K562 (cell line): ENCODE measurements around the gene SCP2. TPM values are rescaled to one million over a fixed set of nuclear protein-coding genes. Genes with fewer than 3 reads are reported as not detected.

Experiments
- ATAC-seq: fragments of 200-7000 bp; cut with Tn5 transposase; 3 replicates; pipeline ENCODE4 v1.9.1; 2020; ENCODE audit warnings: moderate library complexity
- BruUV-seq: library from RNA; stranded (reverse); fragments of 400-500 nt; replicated peaks from 2 replicates; lab custom pipeline; 2021; lab: Mats Ljungman, UMichigan
- CTCF ChIA-PET: fragments of 300-600 bp; formaldehyde crosslinking; extraction: SDS; loops from one replicate; lab custom pipeline; 2021; ENCODE audit warnings: low intra/inter-chr PET ratio; lab: Yijun Ruan, JAX
- POLR2A ChIA-PET: fragments of 300-600, 350-650 bp; sonication (Branson Sonifier 250); formaldehyde crosslinking; extraction: SDS; loops from one replicate; lab custom pipeline; 2021; ENCODE audit warnings: antibody characterized with exemption, inconsistent platforms; lab: Yijun Ruan, JAX
- DNase-seq, 4 experiments: peaks; one replicate each; pipeline versions ENCODE4 v3.0.0 to v3.0.0-alpha.2; 2011 to 2018; ENCODE audit warnings: low spot score in 3 of 4, mixed read lengths in 3 of 4; ENCODE audit errors: extremely low read depth in 1 of 4
- FAIRE-seq: peaks from 2 replicates; lab custom pipeline; 2011; peaks lifted over from hg19 to GRCh38; lab: Jason Lieb, UNC
- H2AFZ ChIP-seq: 2 replicates; pipeline ENCODE4 v1.6.0; 2011; ENCODE audit warnings: low read depth, low read length, control low read depth, inconsistent platforms
- H3K27ac ChIP-seq: fragments of 200-600 bp; 3 replicates; pipeline ENCODE4 v1.8.0; 2011; ENCODE audit warnings: low read depth, mild to moderate bottlenecking, control low read depth, inconsistent platforms, low read length, moderate library complexity, mixed read lengths; ENCODE audit errors: extremely low read depth
- H3K27me3 ChIP-seq, 2 experiments: fragments of 300-600 bp in 1 of 2; 2 replicates in 1 of 2; 3 replicates in 1 of 2; pipeline versions ENCODE4 v1.6.0 to v1.8.0; 2011; ENCODE audit warnings: inconsistent platforms in 2 of 2, low read length in 2 of 2, mild to moderate bottlenecking in 1 of 2, mixed read lengths in 1 of 2, moderate library complexity in 1 of 2; ENCODE audit not compliant: control insufficient read depth in 2 of 2, insufficient read depth in 2 of 2
- H3K36me3 ChIP-seq: fragments of 300-600 bp; 3 replicates; pipeline ENCODE4 v1.8.0; 2011; ENCODE audit warnings: mild to moderate bottlenecking, low read length, inconsistent platforms; ENCODE audit not compliant: control insufficient read depth, insufficient read depth
- H3K4me1 ChIP-seq, 2 experiments: fragments of 200-600 bp in 1 of 2; replicated peaks in 1 of 2; 2 replicates in 1 of 2; 3 replicates in 1 of 2; pipeline versions ENCODE4 v1.5.1 to v1.8.0; 2011; ENCODE audit warnings: inconsistent platforms in 2 of 2, low read length in 2 of 2, mild to moderate bottlenecking in 1 of 2, mixed read lengths in 1 of 2, moderate library complexity in 1 of 2; ENCODE audit not compliant: control insufficient read depth in 2 of 2, insufficient read depth in 2 of 2
- H3K4me2 ChIP-seq: 2 replicates; pipeline ENCODE4 v1.6.1; 2011; ENCODE audit warnings: low read length, control low read depth, inconsistent platforms, mixed read lengths; ENCODE audit not compliant: insufficient read depth
- H3K4me3 ChIP-seq: fragments of 200-600 bp; sonication (generic), shearing (Covaris generic); 2 replicates; pipeline ENCODE4 v1.5.1; 2016; ENCODE audit warnings: control low read depth, inconsistent platforms
- H3K79me2 ChIP-seq: fragments of 200-600 bp; 3 replicates; pipeline ENCODE4 v1.8.0; 2011; ENCODE audit warnings: low read length, inconsistent platforms; ENCODE audit not compliant: control insufficient read depth, insufficient read depth
- H3K9ac ChIP-seq, 2 experiments: 2 replicates each; pipeline versions ENCODE4 v1.6.0 to v1.6.1; 2011; ENCODE audit warnings: low read depth in 2 of 2, low read length in 2 of 2, control low read depth in 1 of 2, inconsistent platforms in 1 of 2, mild to moderate bottlenecking in 1 of 2, mixed read lengths in 1 of 2; ENCODE audit not compliant: insufficient read depth in 1 of 2
- H3K9me1 ChIP-seq: one replicate; pipeline ENCODE4 v1.6.0; 2011; ENCODE audit warnings: inconsistent platforms, mild to moderate bottlenecking, low read length, moderate library complexity; ENCODE audit not compliant: control insufficient read depth, insufficient read depth
- H3K9me3 ChIP-seq: replicated peaks from 2 replicates; pipeline ENCODE4 v1.5.1; 2011; ENCODE audit warnings: low read depth, low read length, inconsistent platforms; ENCODE audit not compliant: control insufficient read depth, insufficient read depth
- H4K20me1 ChIP-seq: replicated peaks from 2 replicates; pipeline ENCODE4 v1.6.1; 2011; ENCODE audit warnings: low read length, inconsistent platforms, mixed read lengths; ENCODE audit not compliant: control insufficient read depth, insufficient read depth
- ARHGAP35 ChIP-seq: fragments of 450-650 bp; IDR thresholded peaks from 2 replicates; pipeline ENCODE4 v1.6.1; 2018; ENCODE audit not compliant: partially characterized antibody
- ARID3A ChIP-seq: IDR thresholded peaks from 2 replicates; pipeline ENCODE4 v1.6.1; 2012; ENCODE audit warnings: low read depth, low read length, improper control_type of control experiment, borderline replicate concordance
- CBFA2T2 ChIP-seq: fragments of 450-650 bp; conservative IDR thresholded peaks from 2 replicates; pipeline ENCODE4 v1.6.1; 2017; ENCODE audit warnings: mild to moderate bottlenecking
- CBFA2T3 ChIP-seq: fragments of 450-650 bp; IDR thresholded peaks from 2 replicates; pipeline ENCODE4 v1.6.1; 2017
- CHD1 ChIP-seq: fragments of 200-600 bp; sonication (generic); IDR thresholded peaks from one replicate; pipeline ENCODE4 v1.6.1; 2012; ENCODE audit warnings: mild to moderate bottlenecking, moderate library complexity, low read length, inconsistent platforms
- EP300 ChIP-seq: IDR thresholded peaks from 2 replicates; pipeline ENCODE4 v1.6.1; 2012; ENCODE audit warnings: low read length, improper control_type of control experiment
- EZH2 ChIP-seq: IDR thresholded peaks from 2 replicates; pipeline ENCODE4 v1.6.1; 2012; ENCODE audit warnings: low read depth, mild to moderate bottlenecking, inconsistent platforms, low read length, borderline replicate concordance
- MLLT1 ChIP-seq, 2 experiments: fragments of 450-650 bp; IDR thresholded peaks; 2 replicates each; pipeline ENCODE4 v1.6.1; 2016
- MTA2 ChIP-seq: fragments of 450-650 bp; IDR thresholded peaks from 2 replicates; pipeline ENCODE4 v1.6.1; 2016; ENCODE audit warnings: low read depth
- PKNOX1 ChIP-seq: fragments of 450-650 bp; IDR thresholded peaks from 2 replicates; pipeline ENCODE4 v1.6.1; 2016
- RCOR1 ChIP-seq, 2 experiments: IDR thresholded peaks; 2 replicates each; pipeline ENCODE4 v1.6.1; 2012; ENCODE audit warnings: low read depth in 2 of 2, low read length in 2 of 2, borderline replicate concordance in 1 of 2, improper control_type of control experiment in 1 of 2
- STAT5A ChIP-seq: IDR thresholded peaks from 2 replicates; pipeline ENCODE4 v1.6.1; 2012; ENCODE audit warnings: low read length, inconsistent platforms, borderline replicate concordance
- THRB ChIP-seq: fragments of 450-650 bp; formaldehyde crosslinking; conservative IDR thresholded peaks from 2 replicates; pipeline ENCODE4 v1.4.0; 2022; ENCODE audit warnings: mild to moderate bottlenecking, missing genetic modification characterization
- YBX1 ChIP-seq: fragments of 450-650 bp; IDR thresholded peaks from 2 replicates; pipeline ENCODE4 v1.7.1; 2016; ENCODE audit warnings: mild to moderate bottlenecking
- WGBS: fragments of 100-300 bp; shearing (Covaris generic); methylation state at CpG from one replicate; pipeline ENCODE4 v1.1.6; 2016; ENCODE audit warnings: low coverage, mixed read lengths; ENCODE audit not compliant: insufficient coverage; ENCODE audit errors: missing lambda C conversion rate; 5-methylcytosine and 5-hydroxymethylcytosine counted together
- in situ Hi-C: fragments of 300-500 bp; cut with MboI; formaldehyde crosslinking; loops from 4 replicates; pipeline ENCODE4 v1.15.0; 2018; ENCODE audit warnings: inconsistent platforms, mixed read lengths
- intact Hi-C: fragments of 100-400 bp; cut with micrococcal nuclease; formaldehyde crosslinking; loops from 2 replicates; pipeline ENCODE4 v1.14.2; 2022
- polyA plus RNA-seq, 8 experiments: library from polyadenylated mRNA; depleted of rRNA in 4 of 8; stranded (reverse) in 5 of 8; unstranded in 3 of 8; fragments of >200 nt; fragmentation: Nextera tagmentation in 2 of 8; fragmentation: Illumina TruSeq in 1 of 8; extraction: Ambion mirVana in 2 of 8; extraction: Trizol in 1 of 8; gene quantifications; 2 replicates each; pipeline versions ENCODE4 v1.2.1 to v1.2.3, GENCODE V29; 2011 to 2014; ENCODE audit warnings: inconsistent platforms in 1 of 8, missing spikeins in 1 of 8
- total RNA-seq, 7 experiments: library from RNA; depleted of rRNA in 6 of 7; stranded (reverse); fragments of >200 nt in 6 of 7; fragmentation: Illumina TruSeq in 2 of 7; extraction: Trizol in 2 of 7; gene quantifications; 2 replicates each; pipeline versions ENCODE4 v1.2.1 to v1.2.3, GENCODE V29; 2011 to 2021; ENCODE audit warnings: low replicate concordance in 1 of 7

Gene SCP2
- total and polyA plus RNA-seq, 9 of the 15 experiments (the other 6 are each of a cell fraction or from before 2014, with no cell fraction given) = 63.8 to 258 (median 106) TPM

- TF ChIP-seq THRB (no peak), CHD1 (no peak)
These were observed 25.0 kb downstream of the SCP2 start (continued) for GRCh38 chr1:52952112-52952511.

GRCh38 chr1:52955129-52955970 lies 28.3 kb downstream of the SCP2 start:
- WGBS = 20% methylated on average over 6 of the region's 6 CpGs
- intact Hi-C loops = no loop called here
- no TSS peak for BruUV-seq
- Histone ChIP-seq H3K4me3 (no peak overlapping the region), H3K9ac (no peak overlapping the region), H3K4me1 (no peaks in the 10 kb centered on the region), H3K27me3 (no peaks in the 10 kb centered on the region), H2AFZ (no peak overlapping the region), H4K20me1 (no peaks in the 10 kb centered on the region), H3K9me3 (no peaks in the 10 kb centered on the region), H3K36me3 (no peaks in the 10 kb centered on the region), H3K4me2 (no peak overlapping the region), H3K79me2 (no peaks in the 10 kb centered on the region), H3K9me1 (no peaks in the 10 kb centered on the region), H3K27ac (no peak overlapping the region)
- in situ Hi-C loops = no loop called here
- POLR2A ChIA-PET = interaction anchor here (0.9 to 1.5 kb wide), 3 partner anchors 16 to 21 kb away, joined by 3 to 5 read pairs (median 3); no protein-coding TSS in a partner anchor
- CTCF ChIA-PET = no interaction called here
- DNase-seq = peak in 2 of 4 experiments; percentile 19 to 55
- peak; percentile 44 for FAIRE-seq
- no peak for ATAC-seq
- peak; percentile 14; the same call in 1 of the 2 replicates for TF ChIP-seq MTA2
- peak; percentile 12; the same call in 1 of the 2 replicates for TF ChIP-seq STAT5A
- TF ChIP-seq CBFA2T3 = peak; percentile 71
- peak; percentile 55 for TF ChIP-seq CBFA2T2
- TF ChIP-seq EZH2 = no peak
- peak; percentile 83 to 98; a peak in 3 of 4 replicates for TF ChIP-seq RCOR1 (IDR thresholded peaks at IDR 0.05; ENCODE audit: borderline replicate concordance in 1 of 2, low read depth in 2 of 2, low read length in 2 of 2)
- no peak for TF ChIP-seq ARID3A
- TF ChIP-seq YBX1 = no peak
- 0 out of 2 replicates have a peak, but pooled peaks have one; percentile 6 for TF ChIP-seq EP300
- no peak for TF ChIP-seq MLLT1 (IDR thresholded peaks at IDR 0.05)
- TF ChIP-seq PKNOX1 = peak; percentile 26; the same call in 1 of the 2 replicates
- TF ChIP-seq ARHGAP35 = no peak
